GM19239 (cell line): ENCODE data around the gene ANTXRL.
"Not testable (repeated sequence)": the region's sequence is repeated elsewhere in the genome, so short reads cannot be mapped to it uniquely, and the experiment has no call there.

Experiments used
- DNase-seq: peaks from one replicate; pipeline ENCODE4 v3.0.0; 2011; ENCODE audit warnings: low spot score; ENCODE audit not compliant: insufficient read length
- FAIRE-seq: peaks from 2 replicates; lab custom pipeline; 2011; peaks lifted over from hg19 to GRCh38; lab: Jason Lieb, UNC

The ANTXRL gene

DNA sequence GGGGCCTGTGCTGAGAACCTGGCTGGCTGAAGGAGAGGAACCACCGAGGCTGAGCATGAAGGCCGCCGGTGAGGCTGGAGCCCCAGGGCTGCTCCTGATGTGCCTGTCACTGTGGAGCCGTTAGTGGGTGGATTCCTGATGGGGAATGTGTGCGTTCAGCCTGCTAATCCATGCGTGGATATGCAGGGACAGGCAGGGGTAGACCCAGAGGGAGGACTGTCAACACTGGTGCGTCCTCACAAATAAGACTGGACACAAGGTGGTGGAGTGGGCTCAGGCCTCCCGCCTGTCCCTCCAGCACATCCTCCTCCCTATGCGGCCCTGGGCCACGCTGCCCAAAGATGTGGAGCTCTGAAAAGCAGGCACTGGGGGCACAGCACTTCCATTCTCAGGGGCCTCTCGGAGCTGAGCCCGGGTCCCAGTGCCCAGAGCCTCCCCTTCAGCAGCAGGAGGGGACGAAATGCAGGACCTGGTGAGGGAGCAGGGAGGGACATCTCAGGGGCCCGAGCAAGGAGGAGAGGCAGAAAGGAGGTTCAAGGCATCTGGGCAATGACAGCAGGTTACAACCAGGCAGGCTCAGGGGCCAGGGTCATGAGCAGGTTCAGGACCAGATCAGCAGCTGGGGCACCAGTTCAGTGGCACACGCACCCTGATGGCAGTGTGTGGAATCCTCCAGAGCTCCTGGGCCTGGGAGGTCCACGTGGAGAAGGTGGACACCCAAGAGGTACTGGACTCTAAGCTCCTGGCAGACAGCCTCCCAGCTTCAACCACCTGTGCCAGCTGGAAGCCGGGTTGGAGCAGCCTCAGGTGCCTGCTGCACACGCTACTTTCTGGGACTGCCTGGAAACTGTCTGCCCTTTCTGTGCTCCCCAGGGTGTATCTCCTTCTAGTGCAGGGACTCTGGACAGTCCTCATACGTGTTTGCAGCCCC, 33.5 kb upstream of the ANTXRL start:
- DNase-seq = no peak
- FAIRE-seq = no peak

DNA sequence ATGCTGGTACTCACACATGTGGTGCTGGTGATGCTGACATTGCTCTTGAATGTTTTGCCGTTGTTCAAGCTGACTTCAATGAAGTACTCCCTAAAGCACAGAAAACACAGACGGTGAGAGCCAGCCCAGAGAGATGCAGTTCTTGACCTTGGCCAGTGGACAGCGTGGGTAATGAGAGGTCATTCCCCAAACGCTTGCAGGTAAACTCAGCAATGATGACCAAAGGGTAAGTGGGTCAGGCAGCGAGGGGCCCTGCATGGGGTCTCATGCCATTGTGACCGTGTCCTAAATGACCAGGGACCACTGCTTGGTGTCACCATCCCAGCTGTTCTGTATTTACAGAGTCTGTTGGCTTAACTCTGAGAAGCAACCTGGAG, 32.8 kb upstream of the ANTXRL start:
- FAIRE-seq = no peak

DNA sequence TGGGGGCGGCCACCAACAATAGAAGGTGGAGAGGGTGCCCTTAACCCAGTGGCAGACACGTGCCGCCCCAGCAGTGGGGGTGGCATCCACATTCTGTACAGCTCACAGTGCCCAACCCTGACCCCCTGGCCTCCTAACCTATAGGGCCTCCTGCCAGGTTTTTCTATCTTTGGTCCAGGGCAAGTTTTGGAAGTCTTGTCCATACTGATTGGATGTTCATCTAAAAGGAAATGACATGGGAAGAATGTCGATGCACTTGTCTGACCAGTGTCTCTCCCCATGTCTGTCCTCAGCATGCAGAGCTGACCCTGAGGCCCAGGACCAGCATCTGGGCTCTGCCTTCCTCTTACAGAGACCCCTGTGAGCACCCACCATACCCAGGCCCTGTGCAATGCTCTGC, 32.3 kb upstream of the ANTXRL start:
- FAIRE-seq = no peak
- DNase-seq = no peak

More for the DNA sequence above, 32.8 kb upstream of the ANTXRL start:
- DNase-seq = no peak

DNA sequence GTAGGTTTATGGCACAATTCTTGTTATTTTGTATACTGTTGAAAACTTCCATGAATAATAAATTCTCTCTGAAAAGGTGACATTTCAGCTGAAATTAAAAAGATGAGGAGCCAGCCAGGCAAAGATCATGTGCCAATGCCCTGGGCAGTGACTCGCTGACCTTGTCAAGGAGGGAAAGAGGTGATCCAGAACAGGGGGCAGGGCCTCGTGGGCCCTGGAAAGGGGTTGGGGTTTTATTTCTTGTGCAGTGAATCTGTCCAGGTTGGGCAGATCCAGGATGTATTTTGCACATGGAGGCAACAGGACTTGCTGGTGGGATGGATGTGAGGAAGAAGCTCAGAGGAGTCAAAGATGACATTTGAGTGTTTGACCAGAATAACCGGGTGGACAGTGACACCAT, 31.6 kb upstream of the ANTXRL start:
- not testable (repeated sequence) for DNase-seq, FAIRE-seq

DNA sequence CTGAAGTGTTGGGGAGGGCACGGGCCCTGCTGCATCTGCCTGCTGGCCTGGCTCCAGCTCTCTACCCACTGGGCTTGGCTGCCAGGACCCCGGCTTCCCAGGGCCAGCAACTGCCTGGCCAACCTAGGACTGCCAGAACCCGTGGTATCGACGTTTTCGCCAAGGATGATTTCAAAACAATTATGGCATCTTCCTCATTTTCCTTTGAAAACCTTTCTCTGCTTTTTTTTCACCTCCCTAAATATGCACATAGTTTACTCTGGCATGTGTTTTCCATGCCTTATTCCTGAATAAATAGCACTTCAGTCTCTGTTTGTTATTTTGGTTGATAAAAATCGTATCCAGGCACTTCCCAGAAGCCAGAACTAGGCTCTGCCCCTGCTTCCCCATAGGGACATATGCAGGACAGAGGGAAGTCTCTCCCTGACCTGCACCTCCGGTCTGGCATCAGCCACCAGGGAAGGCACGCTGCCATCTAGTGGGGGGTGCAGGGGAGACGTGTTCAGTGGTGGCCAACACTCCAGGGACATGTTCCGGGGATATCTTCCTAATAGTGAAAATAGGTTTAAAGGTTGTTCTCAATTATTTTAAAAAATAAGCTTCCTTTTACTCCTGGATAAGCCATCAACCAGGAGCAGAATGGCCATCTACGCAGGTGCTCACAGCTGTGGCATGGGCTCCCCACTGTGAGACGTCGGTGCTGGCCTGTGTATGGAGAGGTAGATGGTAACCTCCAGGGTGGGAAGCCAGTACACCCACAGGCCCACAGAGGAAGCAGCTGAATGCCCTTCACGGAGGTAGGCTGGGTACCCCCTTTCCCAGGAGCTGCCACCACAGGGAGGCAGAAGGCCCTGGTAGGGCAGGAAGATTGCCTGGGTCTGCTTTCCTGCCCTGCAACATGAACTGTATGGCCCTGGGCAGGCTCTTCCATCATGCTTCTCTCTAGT, 30.7 kb upstream of the ANTXRL start:
- DNase-seq = peak; percentile 58
- FAIRE-seq = no peak

DNA sequence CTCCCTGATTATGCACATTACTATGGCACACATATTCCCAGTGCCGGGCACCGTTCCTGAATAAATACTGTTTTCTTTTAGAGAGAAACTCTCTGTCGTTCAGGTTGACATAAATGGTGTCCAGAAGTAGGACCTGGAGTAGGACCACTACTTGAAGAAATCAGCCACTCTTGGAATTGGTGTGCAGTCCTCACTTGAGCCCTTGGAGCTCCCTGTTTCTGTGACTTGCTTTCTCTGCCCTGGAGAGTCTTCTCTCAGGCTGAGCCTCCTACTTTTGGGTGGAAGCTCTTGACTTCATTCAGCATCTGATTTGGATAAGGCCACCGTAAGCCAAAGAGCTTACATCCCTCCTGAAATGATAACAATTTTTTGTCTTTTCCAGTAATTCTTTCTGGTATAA, 29.7 kb upstream of the ANTXRL start:
- FAIRE-seq = no peak
- no peak for DNase-seq

DNA sequence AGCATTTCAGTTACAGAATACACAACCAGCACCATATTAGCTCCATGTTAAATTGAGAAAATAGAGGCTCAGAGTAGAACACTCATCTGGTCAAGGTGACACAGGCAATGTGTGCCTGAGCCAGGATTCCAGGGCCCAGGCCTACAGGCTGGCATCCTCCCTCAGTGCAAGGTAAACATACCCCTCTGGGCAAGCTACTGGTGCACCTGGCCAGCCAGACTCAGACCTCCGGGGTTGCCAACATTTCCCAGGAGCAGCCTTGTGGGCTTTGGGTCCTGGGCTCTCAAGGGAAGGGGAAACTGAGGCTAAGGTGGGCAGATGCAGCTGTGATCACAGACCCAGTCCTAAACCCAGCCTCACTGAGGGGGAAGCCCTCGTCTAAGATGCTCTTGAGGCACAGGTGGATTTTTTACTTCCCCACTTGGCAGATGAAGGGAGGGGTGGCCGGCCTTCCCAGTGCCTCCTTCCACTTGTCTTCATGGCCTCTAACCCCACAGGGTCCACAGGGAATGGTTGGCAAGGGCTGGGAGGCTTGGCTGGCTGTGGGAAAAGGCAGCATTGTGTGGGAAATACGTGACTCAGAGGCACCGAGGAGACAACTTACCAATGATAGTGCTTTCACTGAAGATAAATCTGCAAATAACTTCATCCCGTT, 23.8 kb upstream of the ANTXRL start:
- not testable (repeated sequence) for DNase-seq, FAIRE-seq

DNA sequence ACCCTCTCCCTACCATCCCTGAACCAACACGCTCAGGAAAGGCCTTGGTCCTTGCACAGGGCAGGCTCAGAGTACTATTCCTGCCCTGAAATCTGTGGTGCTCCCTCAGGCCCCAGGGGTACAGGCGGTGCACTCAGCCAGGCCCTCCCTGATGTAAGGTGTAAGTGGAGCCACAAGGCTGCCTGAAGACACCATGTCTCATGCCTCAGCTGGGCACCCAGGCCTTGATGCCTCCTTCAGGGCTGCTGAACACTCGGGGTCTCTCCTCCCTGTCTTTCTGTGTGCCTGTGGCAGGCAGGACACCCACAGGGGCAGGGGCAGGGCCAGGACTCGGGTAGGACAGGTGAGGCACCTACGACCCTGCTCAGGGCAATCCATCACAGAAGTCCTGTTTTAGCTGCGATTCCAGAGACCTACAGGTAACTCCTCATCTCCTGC, 22.9 kb upstream of the ANTXRL start:
- DNase-seq (no peak), FAIRE-seq (no peak)

DNA sequence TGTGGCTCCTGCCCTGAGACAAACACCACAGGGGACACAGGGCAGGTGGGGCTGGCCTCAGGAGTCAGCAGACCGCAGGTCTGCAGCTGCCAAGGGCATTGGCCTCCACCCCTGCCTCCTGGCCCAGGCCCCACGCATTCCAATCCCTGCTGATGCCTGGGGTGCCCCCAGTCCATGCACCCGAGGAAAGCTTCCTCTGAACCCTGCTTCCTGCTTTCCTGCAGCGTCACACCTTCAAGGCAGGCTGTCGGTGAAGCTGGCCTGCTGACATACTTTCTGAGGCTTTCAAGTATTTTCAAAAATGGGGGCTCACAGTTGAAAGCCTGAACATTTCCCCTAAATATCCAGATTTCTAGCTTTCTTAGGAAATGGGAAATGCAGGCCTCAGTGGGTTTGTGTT, 22.5 kb upstream of the ANTXRL start:
- FAIRE-seq = no peak

DNA sequence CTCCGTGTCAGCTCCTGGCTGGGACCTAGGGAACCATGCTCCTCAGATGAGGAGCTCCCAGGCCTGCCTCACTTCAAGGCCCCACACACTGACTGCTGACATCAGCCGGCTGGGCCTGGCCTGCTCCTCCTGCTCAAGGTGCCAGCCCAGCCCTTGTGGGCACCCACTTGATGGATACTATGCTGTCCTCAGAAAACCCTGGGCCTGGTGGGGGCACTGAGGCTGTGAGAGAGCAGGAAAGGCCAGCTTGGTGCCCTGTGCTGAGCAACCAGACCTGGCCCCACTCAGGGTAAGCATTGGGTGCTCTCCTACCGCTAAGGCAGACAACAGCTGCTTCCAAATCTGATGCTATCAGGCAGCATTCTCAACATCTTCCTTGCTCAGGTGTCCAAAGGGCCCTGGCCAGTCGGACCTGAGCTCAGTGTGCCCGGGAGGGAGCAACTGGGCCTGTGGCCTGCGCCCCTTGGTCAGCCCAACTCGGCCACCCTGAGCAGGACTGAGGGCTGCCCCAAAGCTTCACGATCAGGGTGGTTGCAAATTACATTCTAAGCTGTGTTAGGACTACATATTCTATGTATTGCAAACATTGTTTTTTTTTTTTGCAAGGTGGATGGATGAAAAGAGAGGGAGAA, 21.9 kb upstream of the ANTXRL start:
- FAIRE-seq = no peak
- no peak for DNase-seq

More for the DNA sequence above, 22.5 kb upstream of the ANTXRL start:
- no peak for DNase-seq

DNA sequence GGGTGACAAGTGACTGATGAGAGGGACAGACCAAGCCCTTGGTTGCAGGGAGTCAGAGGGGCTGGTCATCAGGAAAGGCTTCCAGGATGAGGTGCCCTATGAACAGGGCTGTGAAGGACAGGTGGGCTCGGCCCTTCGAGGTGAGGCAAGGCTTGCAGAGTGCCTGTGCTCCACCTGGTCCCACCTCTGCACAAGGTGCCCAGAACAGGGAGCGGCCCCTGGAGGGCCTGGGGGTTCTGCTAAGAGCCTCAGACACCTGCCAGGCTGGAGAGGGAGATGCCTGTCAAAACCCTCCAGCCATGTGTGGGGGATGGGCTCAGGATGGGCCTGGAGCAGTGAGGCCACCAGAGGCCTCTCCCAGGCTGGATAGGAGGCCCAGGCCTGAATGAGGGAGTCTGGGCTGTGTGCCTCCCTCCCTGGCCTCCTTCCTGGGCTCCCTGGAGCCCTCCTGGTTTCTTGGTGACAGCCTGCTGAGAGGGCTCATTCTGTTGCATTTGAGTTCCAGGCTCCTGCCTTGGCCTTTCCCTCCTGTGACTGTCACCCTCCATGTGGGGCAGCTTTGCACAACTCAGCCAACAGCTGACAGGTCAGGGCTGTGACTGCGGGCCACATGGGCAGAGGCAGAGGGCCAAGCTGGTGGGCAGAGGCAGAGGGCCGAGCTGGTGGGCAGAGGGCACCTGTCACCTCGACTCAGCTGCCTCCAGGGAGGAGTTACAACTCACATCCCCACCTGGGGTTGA, 21.1 kb upstream of the ANTXRL start:
- not testable (repeated sequence) for FAIRE-seq, DNase-seq

DNA sequence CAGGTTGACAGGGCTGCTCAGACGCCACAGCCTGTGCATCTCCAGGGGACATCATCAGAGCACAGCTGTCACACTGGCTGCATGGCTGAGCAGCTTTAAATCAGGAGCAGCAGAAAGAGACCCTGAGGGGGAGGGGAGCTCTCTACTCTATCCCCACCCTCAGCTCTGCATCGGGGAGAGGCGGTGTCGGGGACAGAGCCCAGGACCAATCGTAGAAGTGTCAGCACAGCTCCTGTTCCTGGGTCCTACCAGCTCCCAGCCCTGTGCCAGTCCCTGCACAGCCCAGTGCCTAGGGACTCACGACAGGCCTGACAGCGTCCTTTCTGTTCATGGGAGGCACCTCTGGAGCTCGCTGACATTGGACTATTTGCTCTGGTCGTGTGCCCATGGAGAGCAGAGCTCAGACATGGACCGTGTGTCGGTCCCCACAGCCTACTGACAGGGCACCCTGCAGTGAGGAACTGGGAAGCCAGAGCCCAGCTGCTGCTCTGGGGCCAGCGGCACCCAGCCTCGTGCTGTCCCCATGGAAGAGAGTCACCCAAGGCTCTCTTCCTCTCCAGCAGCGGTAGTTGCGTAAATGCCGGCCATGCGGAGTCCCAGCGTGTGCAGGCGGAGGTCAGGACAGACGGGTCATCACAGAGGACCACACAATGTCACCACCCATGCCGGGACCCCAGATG, 20.4 kb upstream of the ANTXRL start:
- DNase-seq (no peak), FAIRE-seq (no peak)

DNA sequence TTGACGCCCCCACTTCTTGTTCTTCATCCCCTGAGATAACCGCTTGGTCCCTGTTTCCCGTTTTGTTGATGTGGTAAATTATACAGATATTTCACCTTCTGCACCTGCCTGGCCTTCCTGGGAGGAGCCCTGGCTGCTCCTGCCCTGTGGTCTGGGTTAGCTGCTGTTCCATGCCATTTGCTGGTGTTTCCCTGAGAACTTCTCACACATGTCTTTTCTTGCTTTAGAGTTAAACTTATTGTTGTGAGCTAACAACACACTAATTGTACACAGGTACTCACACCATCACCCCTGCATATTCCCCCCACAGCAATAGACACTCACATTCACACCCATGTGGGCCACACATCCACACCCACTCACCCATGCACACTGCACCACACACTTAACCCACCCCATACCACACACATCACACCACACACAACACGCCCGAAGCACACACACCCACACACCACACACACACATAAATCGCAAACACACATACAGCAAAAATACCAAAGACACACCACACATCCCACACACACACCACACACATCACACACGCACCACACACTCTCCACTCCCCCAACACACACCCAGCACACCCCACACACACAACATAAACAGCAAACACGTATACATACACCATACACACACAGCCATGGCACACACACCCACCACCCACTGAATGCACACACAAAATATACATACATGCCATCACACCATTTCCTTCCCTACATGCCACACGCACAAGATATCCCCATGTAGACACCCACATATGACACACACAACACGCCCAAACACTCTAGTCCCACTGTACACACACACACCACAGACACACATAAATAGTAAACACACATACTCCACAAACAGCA, 19.4 kb upstream of the ANTXRL start:
- FAIRE-seq (no peak), DNase-seq (no peak)

DNA sequence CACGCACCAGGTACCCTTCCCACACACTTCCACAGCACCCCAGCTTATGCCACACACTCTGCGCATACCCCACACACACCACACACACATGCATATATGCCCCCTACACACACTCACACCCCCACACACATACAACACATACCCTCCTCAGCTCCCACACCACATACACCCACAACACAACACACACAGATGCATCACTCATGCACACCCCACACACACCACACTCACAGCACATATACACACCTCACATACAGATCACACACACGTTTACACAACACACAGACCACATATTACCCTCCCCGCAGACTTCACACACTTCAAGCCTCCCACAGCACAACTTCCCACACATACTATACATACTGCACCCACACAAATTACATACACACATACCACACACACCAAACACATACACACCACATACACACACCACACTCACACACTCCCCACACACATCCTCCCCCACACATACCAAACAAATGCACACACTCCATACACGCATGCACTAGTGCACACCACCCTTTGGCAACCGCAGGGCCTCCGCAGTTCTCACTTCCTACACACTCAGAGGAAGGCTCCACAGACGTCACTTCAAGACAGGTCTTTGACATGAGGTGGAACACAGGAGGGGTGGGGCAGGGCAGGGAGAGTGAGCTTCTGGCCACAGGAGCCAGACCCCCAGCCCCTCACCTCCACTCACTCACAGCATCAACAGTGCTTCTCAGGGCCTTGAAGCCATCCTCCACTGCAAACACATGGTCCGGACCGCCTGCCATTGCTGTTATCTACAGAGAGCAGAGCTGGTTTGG, 18.5 kb upstream of the ANTXRL start:
- DNase-seq = no peak

DNA sequence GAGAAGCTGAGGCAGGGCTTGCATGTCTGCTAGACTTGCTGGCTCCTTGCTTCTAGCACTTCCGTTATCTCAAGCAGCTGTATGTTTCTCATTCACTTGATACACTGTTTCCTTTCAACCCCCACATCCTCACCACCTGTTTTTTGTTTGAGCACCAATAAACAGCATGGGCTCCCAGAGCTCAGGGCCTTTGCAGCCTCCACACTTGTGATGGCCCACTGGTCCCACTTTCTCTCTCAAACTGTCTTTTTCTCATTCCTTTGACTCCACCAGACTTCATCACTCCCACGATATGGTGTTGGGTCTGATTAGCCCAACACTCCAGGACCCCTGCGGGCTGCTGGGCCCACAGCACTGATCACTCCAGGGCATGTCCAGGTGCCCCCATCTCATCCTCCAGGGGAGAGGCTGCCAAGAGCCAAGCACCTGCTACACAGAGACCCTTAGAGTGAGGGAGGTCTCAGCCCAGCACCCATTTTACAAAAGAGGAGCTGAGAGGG, 17.2 kb upstream of the ANTXRL start:
- not testable (repeated sequence) for FAIRE-seq, DNase-seq

More for the DNA sequence above, 18.5 kb upstream of the ANTXRL start:
- no peak for FAIRE-seq

DNA sequence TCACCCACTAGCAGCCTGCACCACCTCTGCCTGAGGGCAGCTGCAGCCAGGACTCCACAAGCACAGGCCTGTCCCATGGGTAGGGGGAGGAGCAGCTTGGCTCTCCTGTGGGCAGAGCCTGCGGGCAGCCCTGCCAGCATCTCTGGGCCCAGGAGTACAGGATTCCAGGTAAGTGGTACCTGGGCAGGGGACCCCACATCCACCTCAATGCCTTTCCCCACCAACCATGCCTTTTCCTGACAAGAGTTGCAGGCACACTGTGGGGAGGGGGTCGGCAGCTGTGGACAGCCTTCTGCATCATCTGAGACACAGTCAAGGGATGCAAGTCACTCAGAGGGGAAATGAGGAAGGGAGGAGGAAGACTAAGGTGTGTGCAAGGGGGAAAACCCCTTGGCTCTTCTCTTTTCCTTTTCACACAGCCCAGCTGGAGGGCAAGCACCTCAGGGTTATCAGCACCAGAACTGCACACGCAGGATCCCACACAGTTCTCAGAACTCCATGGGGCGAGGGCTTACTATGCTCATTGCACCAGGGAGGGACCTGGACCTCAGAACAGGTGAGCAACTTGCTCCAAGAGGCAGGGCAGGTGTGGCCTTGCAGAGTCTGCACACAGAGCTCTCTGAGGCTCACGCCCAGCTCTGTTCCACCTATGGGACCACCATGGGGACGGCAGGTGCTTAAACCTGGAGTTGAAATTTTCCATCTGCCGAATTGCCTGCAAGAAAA, 16.5 kb upstream of the ANTXRL start:
- FAIRE-seq = no peak
- no peak for DNase-seq
